Fibroblast of lung (primary cell): ENCODE results near the gene EMID1. TPM values are rescaled to one million over a fixed set of nuclear protein-coding genes. Genes with fewer than 3 reads are reported as not detected.

ENCODE experiments used
- DNase-seq, 2 donors: peaks; one replicate each; pipeline versions ENCODE4 v3.0.0 to v3.0.0-alpha.2; 2010; ENCODE audit warnings: low read depth in 2 of 2
- H2AFZ ChIP-seq: 2 replicates; pipeline ENCODE4 v1.5.1; 2012; ENCODE audit warnings: low read length, control low read depth, inconsistent platforms
- H3K27ac ChIP-seq: 2 replicates; pipeline ENCODE4 v1.5.1; 2011; ENCODE audit warnings: low read length, control low read depth; ENCODE audit not compliant: insufficient read depth
- H3K27me3 ChIP-seq: 2 replicates; pipeline ENCODE4 v1.5.1; 2011; ENCODE audit warnings: mild to moderate bottlenecking, low read length; ENCODE audit not compliant: control insufficient read depth, insufficient read depth
- H3K36me3 ChIP-seq: 2 replicates; pipeline ENCODE4 v1.5.1; 2011; ENCODE audit warnings: low read length; ENCODE audit not compliant: control insufficient read depth, insufficient read depth
- H3K4me1 ChIP-seq: 2 replicates; pipeline ENCODE4 v1.5.1; 2011; ENCODE audit warnings: low read length; ENCODE audit not compliant: control insufficient read depth, insufficient read depth; ENCODE audit errors: extremely low read depth
- H3K4me2 ChIP-seq: 2 replicates; pipeline ENCODE4 v1.5.1; 2011; ENCODE audit warnings: low read length, control low read depth; ENCODE audit not compliant: insufficient read depth; ENCODE audit errors: extremely low read depth
- H3K4me3 ChIP-seq, 4 experiments: fragments of 200-600 bp in 1 of 4; sonication (generic) in 1 of 4; replicated peaks in 1 of 4; 2 replicates each; pipeline ENCODE4 v1.5.1; 2011 to 2016; ENCODE audit warnings: low read length in 4 of 4, low read depth in 3 of 4, mild to moderate bottlenecking in 3 of 4, control low read depth in 2 of 4, inconsistent platforms in 1 of 4, mixed read lengths in 1 of 4; ENCODE audit not compliant: insufficient read depth in 1 of 4; ENCODE audit errors: control extremely low read depth in 1 of 4
- H3K79me2 ChIP-seq: 2 replicates; pipeline ENCODE4 v1.5.1; 2012; ENCODE audit warnings: mild to moderate bottlenecking, low read length, inconsistent platforms; ENCODE audit not compliant: control insufficient read depth, insufficient read depth
- H3K9ac ChIP-seq: 2 replicates; pipeline ENCODE4 v1.5.1; 2011; ENCODE audit warnings: mild to moderate bottlenecking, low read length, control low read depth; ENCODE audit not compliant: insufficient read depth
- H3K9me3 ChIP-seq: 2 replicates; pipeline ENCODE4 v1.5.1; 2012; ENCODE audit warnings: low read depth, low read length; ENCODE audit not compliant: control insufficient read depth, insufficient read depth
- H4K20me1 ChIP-seq: 2 replicates; pipeline ENCODE4 v1.5.1; 2011; ENCODE audit warnings: low read length; ENCODE audit not compliant: control insufficient read depth, insufficient read depth; ENCODE audit errors: extremely low read depth
- CTCF ChIP-seq, 2 donors: IDR thresholded peaks in 1 of 2; conservative IDR thresholded peaks in 1 of 2; 1 replicate in 1 of 2; 2 replicates in 1 of 2; pipeline ENCODE4 v1.5.1; 2011 to 2012; ENCODE audit warnings: low read length in 2 of 2, control low read depth in 1 of 2, inconsistent platforms in 1 of 2, low read depth in 1 of 2, mild to moderate bottlenecking in 1 of 2
- EZH2 ChIP-seq: IDR thresholded peaks from 2 replicates; pipeline ENCODE4 v1.5.1; 2012; ENCODE audit warnings: low read length, control low read depth, mild to moderate bottlenecking; ENCODE audit errors: missing control alignments
- polyA plus RNA-seq, 2 donors: library from polyadenylated mRNA; depleted of rRNA in 1 of 2; stranded (reverse) in 1 of 2; unstranded in 1 of 2; fragments of >200 nt; gene quantifications; 2 replicates each; pipeline ENCODE4 v1.2.1, GENCODE V29; 2011 to 2012; ENCODE audit warnings: missing spikeins in 1 of 2
- total RNA-seq: library from RNA; depleted of rRNA; stranded (reverse); fragments of >200 nt; gene quantifications from 2 replicates; pipeline ENCODE4 v1.2.1, GENCODE V29; 2014

The EMID1 gene
- total and polyA plus RNA-seq, 2 donors (not counting 1 experiment from before 2014, with no cell fraction given), result 0.50 TPM; not detected in 1

GRCh38 chr22:29183971-29184848 lies 21.5 kb upstream of the EMID1 start:
- H4K20me1 ChIP-seq, result no peaks in the 10 kb centered on the region
- no peaks in the 10 kb centered on the region for H3K4me1 ChIP-seq
- H3K36me3 ChIP-seq, result no peaks in the 10 kb centered on the region
- no peak overlapping the region for H3K4me2 ChIP-seq
- H3K9ac ChIP-seq, result no peak overlapping the region
- H2AFZ ChIP-seq, result no peak overlapping the region
- H3K27ac ChIP-seq, result no peak overlapping the region
- H3K4me3 ChIP-seq, result no peak overlapping the region
- peaks cover 2% of the 10 kb centered on the region for H3K27me3 ChIP-seq
- no peaks in the 10 kb centered on the region for H3K79me2 ChIP-seq
- TF ChIP-seq EZH2 (no peak), CTCF (conservative IDR thresholded peaks at IDR 0.05 in 1 of 2, IDR thresholded peaks at IDR 0.05 in 1 of 2; ENCODE audit: low read depth in 1 of 2, low read length in 2 of 2) (no peak)
- no peak for DNase-seq
- H3K9me3 ChIP-seq, result no peaks in the 10 kb centered on the region

GRCh38 chr22:29184849-29185490 lies 20.7 kb upstream of the EMID1 start:
- Histone ChIP-seq H3K9ac (no peak overlapping the region), H3K4me3 (no peak overlapping the region), H3K36me3 (no peaks in the 10 kb centered on the region), H3K9me3 (no peaks in the 10 kb centered on the region), H3K4me2 (no peak overlapping the region), H3K27me3 (peaks cover 4% of the 10 kb centered on the region), H3K4me1 (no peaks in the 10 kb centered on the region), H3K27ac (no peak overlapping the region), H4K20me1 (no peaks in the 10 kb centered on the region), H2AFZ (no peak overlapping the region), H3K79me2 (no peaks in the 10 kb centered on the region)
- no peak for DNase-seq
- TF ChIP-seq CTCF (conservative IDR thresholded peaks at IDR 0.05 in 1 of 2, IDR thresholded peaks at IDR 0.05 in 1 of 2; ENCODE audit: low read depth in 1 of 2, low read length in 2 of 2) (no peak), EZH2 (no peak)

GRCh38 chr22:29186302-29186701 lies 19.4 kb upstream of the EMID1 start:
- Histone ChIP-seq H3K36me3 (no peaks in the 10 kb centered on the region), H3K27me3 (peaks cover 5% of the 10 kb centered on the region), H3K4me2 (no peak overlapping the region), H3K4me1 (no peaks in the 10 kb centered on the region), H3K27ac (no peak overlapping the region), H2AFZ (no peak overlapping the region), H3K9ac (no peak overlapping the region), H3K4me3 (no peak overlapping the region), H3K79me2 (no peaks in the 10 kb centered on the region), H3K9me3 (no peaks in the 10 kb centered on the region), H4K20me1 (no peaks in the 10 kb centered on the region)
- DNase-seq, result no peak
- TF ChIP-seq EZH2 (no peak), CTCF (conservative IDR thresholded peaks at IDR 0.05 in 1 of 2, IDR thresholded peaks at IDR 0.05 in 1 of 2; ENCODE audit: low read depth in 1 of 2, low read length in 2 of 2) (no peak)
